ENCODE measurements around the gene SLC9A3.
"Not testable (repeated sequence)": the region's sequence is repeated elsewhere in the genome, so short reads cannot be mapped to it uniquely, and the experiment has no call there.

The SLC9A3 gene

DNA sequence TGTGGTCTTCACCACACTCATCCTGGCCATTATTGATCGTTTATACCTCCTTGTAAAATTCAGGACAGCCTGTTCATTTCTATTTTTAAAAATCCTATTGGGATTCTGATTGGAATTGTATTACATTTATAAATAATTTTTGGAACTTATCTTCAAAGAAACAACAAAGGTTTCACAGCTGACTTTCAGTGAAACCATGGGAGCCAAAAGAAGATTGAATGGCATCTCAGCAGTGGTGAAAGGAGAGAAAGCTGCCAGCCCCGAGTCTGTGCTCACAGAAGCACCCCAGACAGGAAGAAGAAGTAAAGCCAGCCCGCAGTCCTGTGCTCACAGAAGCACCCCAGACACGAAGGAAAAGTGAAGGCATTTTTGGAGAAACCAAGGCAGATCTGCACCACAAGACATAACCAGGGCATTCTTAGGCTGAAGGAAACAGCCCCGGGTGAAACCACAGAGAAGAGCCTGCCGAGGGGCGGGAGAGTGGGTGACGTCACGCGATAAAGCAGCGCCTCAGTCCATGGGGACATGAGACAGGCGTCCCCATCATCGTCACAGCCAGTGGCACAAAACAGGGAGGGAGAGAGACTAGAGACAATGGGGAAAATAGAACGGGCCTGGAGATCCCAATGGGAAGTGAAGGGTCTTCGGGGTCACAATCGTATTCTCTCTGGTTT lies 42.5 kb upstream of the SLC9A3 start:
- TF ChIP-seq, protein P1, sequence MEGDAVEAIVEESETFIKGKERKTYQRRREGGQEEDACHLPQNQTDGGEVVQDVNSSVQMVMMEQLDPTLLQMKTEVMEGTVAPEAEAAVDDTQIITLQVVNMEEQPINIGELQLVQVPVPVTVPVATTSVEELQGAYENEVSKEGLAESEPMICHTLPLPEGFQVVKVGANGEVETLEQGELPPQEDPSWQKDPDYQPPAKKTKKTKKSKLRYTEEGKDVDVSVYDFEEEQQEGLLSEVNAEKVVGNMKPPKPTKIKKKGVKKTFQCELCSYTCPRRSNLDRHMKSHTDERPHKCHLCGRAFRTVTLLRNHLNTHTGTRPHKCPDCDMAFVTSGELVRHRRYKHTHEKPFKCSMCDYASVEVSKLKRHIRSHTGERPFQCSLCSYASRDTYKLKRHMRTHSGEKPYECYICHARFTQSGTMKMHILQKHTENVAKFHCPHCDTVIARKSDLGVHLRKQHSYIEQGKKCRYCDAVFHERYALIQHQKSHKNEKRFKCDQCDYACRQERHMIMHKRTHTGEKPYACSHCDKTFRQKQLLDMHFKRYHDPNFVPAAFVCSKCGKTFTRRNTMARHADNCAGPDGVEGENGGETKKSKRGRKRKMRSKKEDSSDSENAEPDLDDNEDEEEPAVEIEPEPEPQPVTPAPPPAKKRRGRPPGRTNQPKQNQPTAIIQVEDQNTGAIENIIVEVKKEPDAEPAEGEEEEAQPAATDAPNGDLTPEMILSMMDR (IDR thresholded peaks at IDR 0.05; ENCODE audit: extremely low read depth, insufficient read depth, missing control alignments), result no peak
- in situ Hi-C loops (cut with MboI; ENCODE audit: low pct_unique_long_range_greater_than_20kb, low sequenced_read_pairs, unreplicated experiment), result no loop called here
- DNase-seq (ENCODE audit: low spot score), result no peak

DNA sequence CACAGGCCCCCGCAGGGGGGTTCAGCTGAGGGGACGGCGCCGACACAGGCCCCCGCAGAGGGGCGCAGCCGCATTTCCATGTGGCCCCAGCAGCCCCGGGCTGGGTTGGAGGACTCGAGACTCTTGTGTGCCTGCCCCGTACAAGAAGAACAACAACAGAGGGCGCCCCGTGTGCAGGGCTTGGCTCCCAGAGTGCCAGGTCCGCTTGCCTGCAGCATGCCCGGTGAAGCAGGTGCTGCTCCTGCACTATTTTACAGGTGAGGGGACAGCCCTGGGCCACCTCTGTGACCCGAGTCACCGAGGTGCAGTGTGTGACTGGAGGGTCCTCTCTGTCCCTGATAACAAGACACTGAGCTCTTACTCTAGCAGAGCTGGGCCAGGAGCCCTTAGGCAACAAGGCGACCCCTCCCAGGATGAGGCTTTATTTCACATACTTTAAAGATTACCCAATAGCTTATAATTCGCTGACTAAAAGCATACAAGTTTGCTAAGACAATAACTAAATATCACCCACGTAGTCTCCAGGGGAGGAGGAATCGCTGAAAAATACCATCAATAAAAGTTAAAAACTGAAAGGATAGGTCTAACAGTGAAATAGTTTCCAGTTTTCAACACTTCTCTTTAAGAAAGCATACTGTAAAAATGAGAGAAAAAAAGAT lies 41.7 kb upstream of the SLC9A3 start:
- TF ChIP-seq, protein P1 (IDR thresholded peaks at IDR 0.05; ENCODE audit: extremely low read depth, insufficient read depth, missing control alignments), result peak; percentile 22
- in situ Hi-C loops (cut with MboI; ENCODE audit: low pct_unique_long_range_greater_than_20kb, low sequenced_read_pairs, unreplicated experiment), result no loop called here

DNA sequence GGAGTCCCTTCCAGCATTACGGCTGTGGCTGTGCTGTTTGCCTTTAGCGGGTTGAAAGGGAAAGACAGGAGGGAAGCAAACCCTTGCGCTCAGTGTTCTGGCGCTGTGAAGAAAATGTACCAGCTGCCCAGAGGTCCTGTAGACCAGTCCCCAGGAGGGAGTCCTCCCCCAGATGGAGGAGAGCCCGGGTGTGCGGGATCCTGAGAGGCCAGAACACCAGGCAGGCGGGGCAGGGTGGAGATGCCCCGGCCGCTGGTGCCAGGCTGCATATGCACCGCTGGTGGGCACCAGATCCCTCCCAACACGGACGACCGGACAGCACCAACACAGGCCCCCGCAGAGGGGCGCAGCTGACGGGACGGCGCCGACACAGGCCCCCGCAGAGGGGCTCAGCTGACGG lies 37.2 kb upstream of the SLC9A3 start:
- DNase-seq (ENCODE audit: low spot score), result no peak
- in situ Hi-C loops (cut with MboI; ENCODE audit: low pct_unique_long_range_greater_than_20kb, low sequenced_read_pairs, unreplicated experiment), result no loop called here
- TF ChIP-seq, protein P1 (IDR thresholded peaks at IDR 0.05; ENCODE audit: extremely low read depth, insufficient read depth, missing control alignments), result no peak

More for the DNA sequence above, 41.7 kb upstream of the SLC9A3 start:
- DNase-seq (ENCODE audit: low spot score), result no peak

DNA sequence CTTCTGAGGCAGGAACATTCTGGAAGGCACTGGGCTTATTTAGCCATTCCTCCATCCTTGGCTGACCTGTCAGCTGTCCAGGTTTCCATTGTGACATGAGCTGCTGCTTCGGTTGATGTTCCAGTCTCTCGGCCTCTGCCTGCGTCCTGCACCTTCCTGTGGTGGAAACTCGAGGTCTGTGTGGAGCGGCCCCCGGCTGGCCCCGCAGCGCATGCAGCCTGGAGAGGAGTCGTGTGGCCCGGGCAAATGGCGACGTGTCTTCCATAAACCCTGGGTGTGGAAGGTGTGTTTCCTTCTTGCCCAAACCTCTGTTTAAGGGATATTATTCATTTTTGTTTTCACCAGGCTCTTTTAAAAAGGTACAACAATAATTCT lies 36.5 kb upstream of the SLC9A3 start:
- no peak for DNase-seq (ENCODE audit: low spot score)

DNA sequence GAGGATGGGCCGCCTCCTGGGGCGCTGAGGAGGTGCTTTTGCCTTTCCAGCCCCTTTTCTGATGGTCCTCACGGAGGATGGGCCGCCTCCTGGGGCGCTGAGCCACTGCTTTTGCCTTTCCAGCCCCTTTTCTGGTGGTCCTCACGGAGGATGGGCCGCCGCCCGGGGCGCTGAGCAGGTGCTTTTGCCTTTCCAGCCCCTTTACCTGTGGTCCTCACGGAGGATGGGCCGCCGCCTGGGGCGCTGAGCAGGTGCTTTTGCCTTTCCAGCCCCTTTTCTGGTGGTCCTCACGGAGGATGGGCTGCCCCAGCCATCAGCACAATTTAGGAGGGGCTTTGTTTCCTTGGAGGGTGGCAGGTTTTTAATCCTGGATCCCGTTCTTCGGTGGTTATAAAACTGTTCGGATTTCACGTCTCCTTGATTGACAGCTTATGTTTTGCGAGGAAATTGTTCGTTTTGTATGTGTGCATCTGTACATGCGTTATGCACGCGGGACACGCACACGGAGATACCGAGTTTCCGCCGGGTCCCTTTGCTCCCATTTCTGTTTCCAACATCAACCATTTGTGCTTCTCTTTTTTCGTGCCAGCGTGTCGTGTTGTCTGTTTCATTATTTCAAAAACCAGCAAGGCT lies 34.7 kb upstream of the SLC9A3 start:
- no peak for DNase-seq (ENCODE audit: low spot score)
- in situ Hi-C loops (cut with MboI; ENCODE audit: low pct_unique_long_range_greater_than_20kb, low sequenced_read_pairs, unreplicated experiment), result no loop called here
- TF ChIP-seq, protein P1 (IDR thresholded peaks at IDR 0.05; ENCODE audit: extremely low read depth, insufficient read depth, missing control alignments), result no peak

More for the DNA sequence above, 36.5 kb upstream of the SLC9A3 start:
- in situ Hi-C loops (cut with MboI; ENCODE audit: low pct_unique_long_range_greater_than_20kb, low sequenced_read_pairs, unreplicated experiment), result no loop called here
- TF ChIP-seq, protein P1 (IDR thresholded peaks at IDR 0.05; ENCODE audit: extremely low read depth, insufficient read depth, missing control alignments), result no peak

DNA sequence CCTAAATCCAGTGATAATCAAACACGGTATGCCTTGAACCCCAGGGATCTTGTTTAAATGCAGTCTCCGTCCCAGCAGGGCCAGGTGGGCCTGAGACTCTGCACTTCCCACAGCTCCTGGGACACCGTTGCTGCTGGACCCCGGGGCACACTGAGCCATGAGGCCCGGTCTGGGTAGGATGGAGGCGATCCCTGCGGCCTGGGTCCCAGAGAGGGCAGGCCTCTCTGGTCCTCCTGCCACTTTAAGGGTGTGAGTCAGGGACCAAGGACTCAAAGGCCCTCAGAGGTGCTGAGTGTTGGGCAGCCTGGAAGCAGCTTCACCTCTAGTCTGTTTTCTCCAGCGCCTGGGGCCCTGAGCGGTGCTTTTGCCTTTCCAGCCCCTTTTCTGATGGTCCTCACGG lies 34.1 kb upstream of the SLC9A3 start:
- in situ Hi-C loops (cut with MboI; ENCODE audit: low pct_unique_long_range_greater_than_20kb, low sequenced_read_pairs, unreplicated experiment), result no loop called here
- TF ChIP-seq, protein P1 (IDR thresholded peaks at IDR 0.05; ENCODE audit: extremely low read depth, insufficient read depth, missing control alignments), result no peak
- DNase-seq (ENCODE audit: low spot score), result no peak

DNA sequence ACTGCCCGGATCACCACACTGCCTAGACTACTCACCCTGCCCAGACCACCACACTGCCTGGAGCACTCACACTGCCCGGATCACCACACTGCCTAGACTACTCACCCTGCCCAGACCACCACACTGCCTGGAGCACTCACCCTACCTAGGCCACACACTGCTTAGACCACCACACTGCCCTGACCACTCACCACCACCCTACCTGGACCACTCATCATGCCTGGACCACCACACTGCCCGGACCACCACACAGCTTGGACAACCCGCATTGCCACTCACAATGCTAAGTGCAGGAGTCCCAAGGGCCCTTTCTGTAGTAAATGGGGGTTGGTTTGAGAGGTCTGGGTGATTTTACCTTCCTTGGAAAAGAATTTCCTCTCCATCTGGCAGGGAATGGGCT lies 33.7 kb upstream of the SLC9A3 start:
- in situ Hi-C loops (cut with MboI; ENCODE audit: low pct_unique_long_range_greater_than_20kb, low sequenced_read_pairs, unreplicated experiment); DNase-seq (ENCODE audit: low spot score): not testable (repeated sequence)

All from GM13977 (cell line).